HG03175 (cell line): ENCODE measurements around the gene QRICH1.
A peak's percentile ranks its signal among the peaks of the same experiment; 100 is the strongest.

ENCODE experiments used
- ATAC-seq: cut with Tn5 transposase; IDR thresholded peaks from one replicate; pipeline ENCODE4 v1.9.1; 2021; ENCODE audit warnings: mild to moderate bottlenecking, moderate library complexity; ENCODE audit not compliant: unreplicated experiment

The QRICH1 gene

GRCh38 chr3:49001155-49001554, 92.7 kb downstream of the QRICH1 start:
- ATAC-seq, result no peak

- no peak for ATAC-seq
Measured at GRCh38 chr3:48999085-48999858, 94.6 kb downstream of the QRICH1 start.

GRCh38 chr3:48997714-48998637, 95.9 kb downstream of the QRICH1 start:
- no peak for ATAC-seq

- ATAC-seq, result no peak
Measured at GRCh38 chr3:48997102-48997635, 96.7 kb downstream of the QRICH1 start.

- no peak for ATAC-seq
Measured at GRCh38 chr3:48996640-48997039, 97.2 kb downstream of the QRICH1 start.

GRCh38 chr3:48993834-48994233, 100.0 kb downstream of the QRICH1 start:
- ATAC-seq, result no peak

GRCh38 chr3:48991851-48992545, 101.9 kb downstream of the QRICH1 start:
- ATAC-seq, result no peak

GRCh38 chr3:48990636-48991469, 103.0 kb downstream of the QRICH1 start:
- no peak for ATAC-seq

- peak; percentile 60 for ATAC-seq
Measured at GRCh38 chr3:48989796-48990635, 103.9 kb downstream of the QRICH1 start, which contains the start of gene P4HTM. Gene P4HTM, plus strand, starts transcription at chr3:48990241. Its CDS starts 16 bp downstream, at chr3:48990257.

GRCh38 chr3:48989126-48989795, 104.6 kb downstream of the QRICH1 start:
- ATAC-seq, result no peak

- ATAC-seq, result no peak
Measured at GRCh38 chr3:48985831-48986376, 108.0 kb downstream of the QRICH1 start.

- ATAC-seq, result no peak
Measured at GRCh38 chr3:48984663-48985062, 109.2 kb downstream of the QRICH1 start.

GRCh38 chr3:48983096-48983495, 110.8 kb downstream of the QRICH1 start:
- no peak for ATAC-seq

- no peak for ATAC-seq
Measured at GRCh38 chr3:48982686-48983085, 111.2 kb downstream of the QRICH1 start.

- no peak for ATAC-seq
Measured at GRCh38 chr3:48982016-48982415, 111.9 kb downstream of the QRICH1 start.

- no peak for ATAC-seq
Measured at GRCh38 chr3:48980295-48980694, 113.6 kb downstream of the QRICH1 start.
